LoVo (cell line): Measurements from ENCODE around the gene SMIM5.

Experiments
- DNase-seq: peaks from one replicate; pipeline ENCODE4 v3.0.0-alpha.2; 2016; ENCODE audit warnings: low spot score

The SMIM5 gene

GRCh38 chr17:75639771-75640555, 6.7 kb downstream of the SMIM5 start:
- no peak for DNase-seq

- no peak for DNase-seq
Measured at GRCh38 chr17:75640556-75641119, 7.4 kb downstream of the SMIM5 start.

GRCh38 chr17:75641343-75641742, 8.1 kb downstream of the SMIM5 start:
- no peak for DNase-seq

GRCh38 chr17:75642182-75642783, 9.0 kb downstream of the SMIM5 start:
- no peak for DNase-seq

DNA sequence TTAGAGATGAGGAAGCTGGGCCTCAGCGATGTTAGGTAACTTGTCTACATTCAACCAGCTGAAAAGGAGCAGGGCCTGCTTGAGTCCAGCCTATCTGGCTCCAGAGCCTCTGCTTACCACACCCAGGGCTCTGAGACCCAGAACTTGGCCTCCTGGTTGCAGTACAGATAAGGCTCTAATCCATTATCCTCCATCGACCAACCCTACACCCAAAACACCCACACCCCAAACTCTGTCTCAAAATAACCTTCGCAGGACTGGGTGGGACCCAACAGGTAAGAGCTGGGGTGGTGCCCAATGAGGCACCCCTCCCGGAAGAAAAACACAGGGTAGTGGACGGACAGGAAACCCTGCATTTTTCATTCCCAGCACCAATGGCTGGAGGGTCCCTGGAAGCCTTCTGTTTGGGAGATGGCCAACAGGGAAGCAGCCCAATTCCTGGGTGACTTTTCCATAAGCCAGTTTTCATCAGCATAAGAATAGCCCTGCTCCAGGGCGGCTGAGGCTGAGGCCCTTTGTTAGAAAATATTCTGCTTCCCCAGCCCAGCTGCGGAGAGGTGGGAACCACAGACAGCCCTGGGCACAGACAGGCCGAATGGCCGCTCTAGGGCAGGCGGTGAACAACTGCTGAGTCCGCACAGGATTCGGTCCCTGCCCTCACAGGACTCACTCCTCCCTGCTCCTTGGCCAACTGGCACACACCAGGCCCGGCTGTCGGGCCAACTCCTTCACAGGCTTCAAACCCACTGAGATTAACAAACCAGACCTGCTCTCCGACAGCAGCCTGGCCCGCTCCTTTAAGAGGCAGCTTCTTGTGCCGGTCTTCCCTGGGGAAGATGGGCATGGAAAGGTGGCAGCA, 9.8 kb downstream of the SMIM5 start:
- DNase-seq: no peak

DNA sequence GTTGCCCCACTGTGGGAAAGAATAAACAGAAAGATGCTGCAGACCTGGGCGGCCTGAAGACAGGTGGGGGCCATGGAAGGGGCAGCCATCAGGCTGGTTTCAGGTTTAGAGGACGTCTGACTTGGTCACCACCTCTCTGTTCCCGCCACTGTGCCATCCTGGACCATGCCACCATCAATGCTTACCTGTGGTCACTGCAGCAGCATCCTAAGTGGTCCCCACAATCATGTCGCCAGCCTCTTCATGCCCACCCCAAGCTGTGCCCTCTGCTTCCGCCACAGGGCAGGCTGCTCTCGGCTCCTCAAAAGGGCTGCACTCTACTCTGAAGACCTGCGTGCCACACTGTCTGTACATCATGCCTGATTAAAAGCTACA, 10.4 kb downstream of the SMIM5 start:
- DNase-seq: no peak

DNA sequence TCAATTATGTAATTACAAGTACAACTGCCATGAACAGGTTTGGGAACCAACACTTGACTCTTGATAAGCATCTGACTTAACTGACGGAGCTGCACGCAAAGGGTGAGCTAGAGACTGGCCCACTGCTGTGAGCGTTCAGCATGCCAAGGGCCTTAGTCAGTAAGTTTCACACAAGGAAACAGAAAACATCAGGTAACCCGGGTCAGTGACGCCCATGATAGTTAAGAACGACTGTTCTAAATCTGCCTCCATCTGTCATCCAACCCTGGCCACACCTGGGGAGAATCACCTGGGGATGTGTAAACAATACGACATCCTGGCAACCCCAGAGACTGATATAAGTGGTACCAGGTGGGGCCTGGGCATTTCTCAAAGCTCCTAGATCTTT, 12.3 kb downstream of the SMIM5 start:
- DNase-seq: peak; percentile 91

GRCh38 chr17:75645889-75646637, 12.8 kb downstream of the SMIM5 start:
- DNase-seq: peak; percentile 91

DNA sequence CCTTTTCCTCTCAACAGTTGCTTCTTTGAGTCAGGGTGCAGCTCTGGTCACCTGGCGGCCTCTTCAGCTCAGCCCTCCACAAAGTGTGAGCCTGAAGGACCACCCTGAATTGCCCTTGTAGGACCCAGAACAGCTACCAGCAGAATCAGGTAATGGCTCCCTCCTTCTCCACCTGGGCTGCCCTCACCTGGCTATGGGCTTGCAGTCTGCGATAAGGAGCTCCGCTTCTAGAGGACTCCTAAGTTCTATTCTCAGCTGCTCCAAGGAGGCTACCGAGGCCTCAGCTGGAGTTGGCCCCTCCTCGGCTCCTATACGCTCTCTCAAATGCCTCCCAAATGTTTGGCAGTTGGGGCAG, 13.4 kb downstream of the SMIM5 start:
- no peak for DNase-seq

- DNase-seq: no peak
Measured at GRCh38 chr17:75647061-75647460, 13.8 kb downstream of the SMIM5 start.

GRCh38 chr17:75647921-75648320, 14.7 kb downstream of the SMIM5 start:
- DNase-seq: no peak

- DNase-seq: no peak
Measured at GRCh38 chr17:75649687-75650086, 16.5 kb downstream of the SMIM5 start.

DNA sequence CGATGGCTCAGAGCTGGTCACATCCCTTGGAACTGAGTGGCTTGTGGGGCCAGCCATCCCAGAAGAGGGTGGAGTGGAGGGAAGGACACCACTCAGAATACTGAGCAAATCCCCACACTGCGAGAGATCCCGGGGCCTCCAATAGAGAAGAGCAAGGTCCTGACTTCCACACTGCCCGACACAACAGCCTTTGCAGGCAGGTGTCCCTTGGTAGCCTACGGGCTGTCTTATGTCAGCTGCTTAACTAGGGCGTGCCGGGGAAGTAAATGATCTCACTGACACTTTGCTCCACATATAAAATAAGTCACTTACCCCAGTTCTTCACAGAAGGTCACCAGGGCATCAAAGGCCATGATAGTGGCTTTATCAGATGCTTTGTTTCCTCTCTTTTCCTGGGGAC, 17.6 kb downstream of the SMIM5 start:
- no peak for DNase-seq

GRCh38 chr17:75652341-75652740, 19.1 kb downstream of the SMIM5 start:
- no peak for DNase-seq

DNA sequence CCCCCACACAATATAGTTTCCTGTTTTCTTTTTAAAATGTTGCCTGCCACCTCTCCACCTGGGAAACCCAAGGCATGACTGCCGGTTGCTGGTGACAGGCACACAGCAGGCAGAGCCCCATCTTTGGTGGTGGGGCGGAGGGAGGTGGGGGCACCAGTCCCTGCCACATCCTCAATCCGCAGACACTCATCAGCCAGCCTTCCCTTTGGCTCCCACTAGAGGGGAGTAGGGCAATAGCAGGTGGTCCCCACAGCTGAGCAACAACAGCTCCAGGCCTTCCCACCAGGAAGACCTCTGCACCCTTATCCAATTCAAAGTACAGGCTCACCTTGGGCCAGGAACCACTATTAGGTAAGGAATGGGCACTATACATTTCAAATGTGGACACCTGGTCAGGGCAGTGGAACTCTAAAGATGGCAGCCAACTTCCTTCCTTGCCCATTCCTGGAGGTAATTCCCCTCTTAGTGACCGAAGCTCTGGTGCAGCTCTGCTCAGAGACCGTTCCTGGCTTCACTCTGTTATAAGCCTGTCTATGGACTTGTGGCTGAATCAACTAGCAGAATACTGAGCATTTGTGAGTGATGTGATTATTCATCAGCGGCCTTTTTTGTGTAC, 19.8 kb downstream of the SMIM5 start:
- DNase-seq: no peak

GRCh38 chr17:75654176-75654575, 20.9 kb downstream of the SMIM5 start:
- DNase-seq: no peak

DNA sequence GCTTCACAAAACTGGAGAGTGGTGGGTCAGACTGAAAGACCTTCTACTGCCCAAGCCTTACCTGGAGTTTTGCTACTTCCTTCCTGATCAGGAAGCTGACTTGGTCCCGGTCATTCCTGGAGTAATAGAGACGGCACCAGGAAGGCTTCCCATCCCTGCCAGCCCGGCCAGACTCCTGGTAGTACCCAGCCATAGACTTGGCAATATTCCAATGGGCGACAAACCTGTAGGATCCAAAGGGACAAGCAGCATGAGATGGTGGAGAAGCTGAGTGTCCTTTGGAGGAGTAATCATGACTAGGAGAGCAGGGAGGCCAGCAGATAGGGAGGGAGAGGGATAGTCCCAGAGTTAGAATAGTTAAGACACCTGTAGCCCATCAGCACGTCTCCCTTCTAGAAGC, 25.0 kb downstream of the SMIM5 start:
- DNase-seq: no peak

DNA sequence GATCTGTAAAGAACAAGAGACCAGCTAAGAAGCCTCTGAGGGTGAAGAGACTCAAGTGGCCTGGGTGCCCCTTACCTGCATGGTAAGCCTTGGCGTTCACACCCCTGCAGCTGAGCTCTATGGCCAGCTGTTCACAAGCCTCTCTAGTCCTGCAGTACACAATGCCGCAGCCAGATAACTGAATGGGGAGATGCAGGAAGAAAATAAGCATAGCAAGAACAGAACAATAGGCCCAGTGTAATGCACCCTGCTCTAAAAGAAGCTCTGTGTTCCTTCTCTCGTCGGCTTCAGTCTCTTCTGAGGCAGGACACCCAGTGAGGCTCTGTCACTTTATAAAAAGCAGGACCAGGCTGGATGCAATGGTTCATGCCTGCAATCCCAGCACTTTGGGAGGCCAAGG, 28.3 kb downstream of the SMIM5 start:
- no peak for DNase-seq

DNA sequence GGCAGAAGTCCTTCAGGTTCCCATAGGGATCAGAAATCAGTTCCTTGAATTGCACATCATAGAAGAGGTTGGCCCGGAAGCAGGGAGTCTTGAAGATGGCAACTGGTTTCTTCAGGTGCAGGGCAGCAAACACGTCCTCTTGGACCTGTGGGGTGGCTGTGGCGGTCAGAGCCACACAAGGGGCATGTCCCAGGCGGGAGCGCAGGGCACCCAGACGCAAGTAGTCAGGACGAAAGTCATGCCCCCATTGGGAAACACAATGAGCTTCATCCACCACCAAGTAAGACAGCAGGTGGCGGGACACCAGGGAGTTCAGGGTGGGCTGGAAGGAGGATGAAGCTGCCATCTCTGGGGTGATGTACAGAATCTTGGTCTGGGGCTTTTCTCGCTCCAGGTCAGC, 29.3 kb downstream of the SMIM5 start:
- no peak for DNase-seq

GRCh38 chr17:75664099-75664549, 30.9 kb downstream of the SMIM5 start:
- DNase-seq: no peak

DNA sequence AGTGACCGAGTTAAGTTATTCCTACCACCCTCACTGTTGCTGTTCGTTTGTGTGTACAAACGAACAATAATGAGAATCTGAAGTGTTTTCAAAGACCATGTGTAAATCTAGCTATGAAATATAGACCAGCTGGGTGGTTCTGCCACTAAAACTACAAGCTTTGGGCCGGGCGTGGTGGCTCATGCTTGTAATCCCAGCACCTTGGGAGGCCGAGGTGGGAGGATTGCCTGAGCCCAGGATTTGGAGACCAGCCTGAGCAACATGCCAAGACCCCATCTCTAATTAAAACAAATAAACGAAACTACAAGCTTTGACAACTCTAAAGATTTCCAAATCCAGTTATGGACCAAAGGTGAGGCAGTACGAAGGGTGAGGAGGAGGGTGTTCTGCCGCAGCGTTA, 32.7 kb downstream of the SMIM5 start:
- DNase-seq: no peak
